SK-N-SH treated with all-trans-retinoic acid at 6 μM for 48 hours (cell line): ENCODE results near the gene VEPH1.

Experiments
- ATAC-seq: fragments of 200-7000 bp; cut with Tn5 transposase; 3 replicates; pipeline ENCODE4 v1.9.1; 2020; ENCODE audit warnings: mild to moderate bottlenecking, moderate library complexity
- ARNTL ChIP-seq: fragments of 450-650 bp; formaldehyde crosslinking; IDR thresholded peaks from 2 replicates; pipeline ENCODE4 v1.5.0; 2020; ENCODE audit warnings: low read depth, mild to moderate bottlenecking, moderate library complexity, borderline replicate concordance
- BACH2 ChIP-seq: fragments of 250-450 bp; sonication (Bioruptor Pico); IDR thresholded peaks from 2 replicates; pipeline ENCODE4 v1.9.0; 2021; ENCODE audit warnings: mild to moderate bottlenecking, borderline replicate concordance
- ESRRG ChIP-seq: fragments of 250-450 bp; sonication (Bioruptor Pico); IDR thresholded peaks from 2 replicates; pipeline ENCODE4 v1.6.1; 2021; ENCODE audit warnings: mild to moderate bottlenecking
- GLIS3 ChIP-seq: fragments of 250-450 bp; sonication (Bioruptor Pico); IDR thresholded peaks from 2 replicates; pipeline ENCODE4 v1.5.0; 2020; ENCODE audit warnings: mild to moderate bottlenecking, moderate library complexity
- ISL1 ChIP-seq: fragments of 250-450 bp; sonication (Bioruptor Pico); IDR thresholded peaks from 2 replicates; pipeline ENCODE4 v2.1.2; 2022; ENCODE audit warnings: mild to moderate bottlenecking, moderate library complexity
- OSR1 ChIP-seq: fragments of 250-450 bp; sonication (Bioruptor Pico); IDR thresholded peaks from 2 replicates; pipeline ENCODE4 v1.8.0; 2022; ENCODE audit warnings: moderate library complexity, mild to moderate bottlenecking, inconsistent platforms
- PPARA ChIP-seq: fragments of 250-450 bp; sonication (Bioruptor Pico); IDR thresholded peaks from 2 replicates; pipeline ENCODE4 v1.5.0; 2020; ENCODE audit warnings: mild to moderate bottlenecking, borderline replicate concordance
- RARB ChIP-seq: fragments of 250-450 bp; sonication (Bioruptor Pico); IDR thresholded peaks from 2 replicates; pipeline ENCODE4 v1.8.0; 2021; ENCODE audit warnings: mild to moderate bottlenecking, moderate library complexity
- SNAI2 ChIP-seq: fragments of 250-450 bp; sonication (Bioruptor Pico); IDR thresholded peaks from 2 replicates; pipeline ENCODE4 v1.5.0; 2020; ENCODE audit warnings: mild to moderate bottlenecking, moderate library complexity
- TCF4 ChIP-seq: fragments of 250-450 bp; sonication (Bioruptor Pico); IDR thresholded peaks from 2 replicates; pipeline ENCODE4 v1.8.0; 2021; ENCODE audit warnings: mild to moderate bottlenecking, moderate library complexity, borderline replicate concordance
- TOX ChIP-seq: fragments of 250-450 bp; sonication (Bioruptor Pico); IDR thresholded peaks from 2 replicates; pipeline ENCODE4 v1.8.0; 2021; ENCODE audit warnings: mild to moderate bottlenecking, moderate library complexity, borderline replicate concordance
- ZC3H10 ChIP-seq: fragments of 250-450 bp; sonication (Bioruptor Pico); IDR thresholded peaks from 2 replicates; pipeline ENCODE4 v1.5.1; 2021; ENCODE audit warnings: mild to moderate bottlenecking, moderate library complexity
- ZFP3 ChIP-seq: fragments of 250-450 bp; sonication (Bioruptor Pico); IDR thresholded peaks from 2 replicates; pipeline ENCODE4 v1.5.0; 2020; ENCODE audit warnings: mild to moderate bottlenecking, moderate library complexity
- ZFP30 ChIP-seq: fragments of 450-650 bp; formaldehyde crosslinking; IDR thresholded peaks from 2 replicates; pipeline ENCODE4 v1.5.0; 2022; ENCODE audit warnings: mild to moderate bottlenecking, moderate library complexity
- ZNF565 ChIP-seq: fragments of 450-650 bp; formaldehyde crosslinking; conservative IDR thresholded peaks from 2 replicates; pipeline ENCODE4 v1.5.0; 2020; ENCODE audit warnings: low read depth, mild to moderate bottlenecking, moderate library complexity
- ZNF70 ChIP-seq: fragments of 450-650 bp; formaldehyde crosslinking; IDR thresholded peaks from 2 replicates; pipeline ENCODE4 v1.5.0; 2020; ENCODE audit warnings: mild to moderate bottlenecking, moderate library complexity
- ZNF8 ChIP-seq: fragments of 450-650 bp; formaldehyde crosslinking; IDR thresholded peaks from 2 replicates; pipeline ENCODE4 v1.5.0; 2020; ENCODE audit warnings: mild to moderate bottlenecking, moderate library complexity
- TF ChIP-seq, protein P1 (sequence below): fragments of 250-450 bp; sonication (Bioruptor Pico); IDR thresholded peaks from 2 replicates; pipeline ENCODE4 v1.5.1; 2020; ENCODE audit warnings: low read depth, mild to moderate bottlenecking, moderate library complexity
- TF ChIP-seq, protein P2 (sequence below): fragments of 250-450 bp; sonication (Bioruptor Pico); IDR thresholded peaks from 2 replicates; pipeline ENCODE4 v1.5.0; 2020; ENCODE audit warnings: mild to moderate bottlenecking, moderate library complexity
- TF ChIP-seq, protein P3 (sequence below): fragments of 250-450 bp; sonication (Bioruptor Pico); IDR thresholded peaks from 2 replicates; pipeline ENCODE4 v1.8.0; 2021; ENCODE audit warnings: low read depth, mild to moderate bottlenecking, moderate library complexity, borderline replicate concordance
- TF ChIP-seq, protein P4 (sequence below): fragments of 250-450 bp; sonication (Bioruptor Pico); IDR thresholded peaks from 2 replicates; pipeline ENCODE4 v1.8.0; 2020; ENCODE audit warnings: mild to moderate bottlenecking, moderate library complexity, borderline replicate concordance

The VEPH1 gene

DNA sequence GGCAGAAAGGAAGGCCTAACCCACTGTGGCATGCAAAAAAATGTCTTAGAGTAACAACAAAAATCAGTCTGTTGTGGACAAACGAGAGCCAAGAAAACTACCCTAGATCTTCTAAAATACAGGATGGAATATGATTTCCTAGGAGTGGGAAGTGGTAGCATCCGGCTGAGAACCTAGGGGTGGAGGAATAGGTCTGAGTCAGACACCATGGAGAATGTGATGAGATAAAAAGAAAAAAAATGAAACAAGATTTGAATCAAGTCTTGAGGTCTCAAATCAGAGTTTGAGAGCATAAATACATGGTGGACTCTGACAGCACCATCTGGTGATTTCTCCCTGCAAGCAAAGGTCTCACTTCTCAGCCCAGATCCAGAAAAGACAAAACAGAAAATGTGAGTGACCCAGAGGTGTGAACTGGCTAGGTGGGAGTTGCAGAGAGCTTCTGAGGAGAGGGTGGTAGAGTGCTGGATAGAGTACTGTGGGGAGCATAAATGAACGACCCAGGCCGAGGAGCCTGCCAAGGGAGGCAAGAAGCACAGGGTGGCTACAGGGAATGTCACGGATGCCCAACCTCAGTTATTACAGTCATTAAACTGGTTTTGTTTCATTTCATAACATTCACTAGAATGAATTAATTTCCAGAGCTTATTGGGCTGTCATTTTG lies 27.6 kb upstream of the VEPH1 start:
- TF ChIP-seq, protein P1, sequence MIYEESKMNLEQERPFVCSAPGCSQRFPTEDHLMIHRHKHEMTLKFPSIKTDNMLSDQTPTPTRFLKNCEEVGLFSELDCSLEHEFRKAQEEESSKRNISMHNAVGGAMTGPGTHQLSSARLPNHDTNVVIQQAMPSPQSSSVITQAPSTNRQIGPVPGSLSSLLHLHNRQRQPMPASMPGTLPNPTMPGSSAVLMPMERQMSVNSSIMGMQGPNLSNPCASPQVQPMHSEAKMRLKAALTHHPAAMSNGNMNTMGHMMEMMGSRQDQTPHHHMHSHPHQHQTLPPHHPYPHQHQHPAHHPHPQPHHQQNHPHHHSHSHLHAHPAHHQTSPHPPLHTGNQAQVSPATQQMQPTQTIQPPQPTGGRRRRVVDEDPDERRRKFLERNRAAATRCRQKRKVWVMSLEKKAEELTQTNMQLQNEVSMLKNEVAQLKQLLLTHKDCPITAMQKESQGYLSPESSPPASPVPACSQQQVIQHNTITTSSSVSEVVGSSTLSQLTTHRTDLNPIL (CRISPR knock-in tag) = no peak
- TF ChIP-seq RARB (CRISPR knock-in tag) (no peak), TOX (CRISPR knock-in tag) (no peak), OSR1 (CRISPR knock-in tag) (no peak), ZFP30 (CRISPR knock-in tag) (no peak), ZNF8 (CRISPR knock-in tag) (no peak), BACH2 (CRISPR knock-in tag) (no peak), PPARA (no peak), ZC3H10 (CRISPR knock-in tag) (no peak), ESRRG (no peak), TCF4 (no peak), ISL1 (CRISPR knock-in tag) (no peak), ARNTL (CRISPR knock-in tag) (no peak), ZFP3 (CRISPR knock-in tag) (no peak), ZNF565 (CRISPR knock-in tag) (no peak), SNAI2 (CRISPR knock-in tag) (no peak), GLIS3 (CRISPR knock-in tag) (no peak)
- TF ChIP-seq, protein P2, sequence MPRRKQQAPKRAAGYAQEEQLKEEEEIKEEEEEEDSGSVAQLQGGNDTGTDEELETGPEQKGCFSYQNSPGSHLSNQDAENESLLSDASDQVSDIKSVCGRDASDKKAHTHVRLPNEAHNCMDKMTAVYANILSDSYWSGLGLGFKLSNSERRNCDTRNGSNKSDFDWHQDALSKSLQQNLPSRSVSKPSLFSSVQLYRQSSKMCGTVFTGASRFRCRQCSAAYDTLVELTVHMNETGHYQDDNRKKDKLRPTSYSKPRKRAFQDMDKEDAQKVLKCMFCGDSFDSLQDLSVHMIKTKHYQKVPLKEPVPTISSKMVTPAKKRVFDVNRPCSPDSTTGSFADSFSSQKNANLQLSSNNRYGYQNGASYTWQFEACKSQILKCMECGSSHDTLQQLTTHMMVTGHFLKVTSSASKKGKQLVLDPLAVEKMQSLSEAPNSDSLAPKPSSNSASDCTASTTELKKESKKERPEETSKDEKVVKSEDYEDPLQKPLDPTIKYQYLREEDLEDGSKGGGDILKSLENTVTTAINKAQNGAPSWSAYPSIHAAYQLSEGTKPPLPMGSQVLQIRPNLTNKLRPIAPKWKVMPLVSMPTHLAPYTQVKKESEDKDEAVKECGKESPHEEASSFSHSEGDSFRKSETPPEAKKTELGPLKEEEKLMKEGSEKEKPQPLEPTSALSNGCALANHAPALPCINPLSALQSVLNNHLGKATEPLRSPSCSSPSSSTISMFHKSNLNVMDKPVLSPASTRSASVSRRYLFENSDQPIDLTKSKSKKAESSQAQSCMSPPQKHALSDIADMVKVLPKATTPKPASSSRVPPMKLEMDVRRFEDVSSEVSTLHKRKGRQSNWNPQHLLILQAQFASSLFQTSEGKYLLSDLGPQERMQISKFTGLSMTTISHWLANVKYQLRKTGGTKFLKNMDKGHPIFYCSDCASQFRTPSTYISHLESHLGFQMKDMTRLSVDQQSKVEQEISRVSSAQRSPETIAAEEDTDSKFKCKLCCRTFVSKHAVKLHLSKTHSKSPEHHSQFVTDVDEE (CRISPR knock-in tag) = no peak
- TF ChIP-seq, protein P3, sequence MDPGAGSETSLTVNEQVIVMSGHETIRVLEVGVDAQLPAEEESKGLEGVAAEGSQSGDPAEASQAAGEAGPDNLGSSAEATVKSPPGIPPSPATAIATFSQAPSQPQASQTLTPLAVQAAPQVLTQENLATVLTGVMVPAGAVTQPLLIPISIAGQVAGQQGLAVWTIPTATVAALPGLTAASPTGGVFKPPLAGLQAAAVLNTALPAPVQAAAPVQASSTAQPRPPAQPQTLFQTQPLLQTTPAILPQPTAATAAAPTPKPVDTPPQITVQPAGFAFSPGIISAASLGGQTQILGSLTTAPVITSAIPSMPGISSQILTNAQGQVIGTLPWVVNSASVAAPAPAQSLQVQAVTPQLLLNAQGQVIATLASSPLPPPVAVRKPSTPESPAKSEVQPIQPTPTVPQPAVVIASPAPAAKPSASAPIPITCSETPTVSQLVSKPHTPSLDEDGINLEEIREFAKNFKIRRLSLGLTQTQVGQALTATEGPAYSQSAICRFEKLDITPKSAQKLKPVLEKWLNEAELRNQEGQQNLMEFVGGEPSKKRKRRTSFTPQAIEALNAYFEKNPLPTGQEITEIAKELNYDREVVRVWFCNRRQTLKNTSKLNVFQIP = no peak
- TF ChIP-seq, protein P4, sequence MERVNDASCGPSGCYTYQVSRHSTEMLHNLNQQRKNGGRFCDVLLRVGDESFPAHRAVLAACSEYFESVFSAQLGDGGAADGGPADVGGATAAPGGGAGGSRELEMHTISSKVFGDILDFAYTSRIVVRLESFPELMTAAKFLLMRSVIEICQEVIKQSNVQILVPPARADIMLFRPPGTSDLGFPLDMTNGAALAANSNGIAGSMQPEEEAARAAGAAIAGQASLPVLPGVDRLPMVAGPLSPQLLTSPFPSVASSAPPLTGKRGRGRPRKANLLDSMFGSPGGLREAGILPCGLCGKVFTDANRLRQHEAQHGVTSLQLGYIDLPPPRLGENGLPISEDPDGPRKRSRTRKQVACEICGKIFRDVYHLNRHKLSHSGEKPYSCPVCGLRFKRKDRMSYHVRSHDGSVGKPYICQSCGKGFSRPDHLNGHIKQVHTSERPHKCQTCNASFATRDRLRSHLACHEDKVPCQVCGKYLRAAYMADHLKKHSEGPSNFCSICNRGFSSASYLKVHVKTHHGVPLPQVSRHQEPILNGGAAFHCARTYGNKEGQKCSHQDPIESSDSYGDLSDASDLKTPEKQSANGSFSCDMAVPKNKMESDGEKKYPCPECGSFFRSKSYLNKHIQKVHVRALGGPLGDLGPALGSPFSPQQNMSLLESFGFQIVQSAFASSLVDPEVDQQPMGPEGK (CRISPR knock-in tag) = no peak
- no peak for ATAC-seq

DNA sequence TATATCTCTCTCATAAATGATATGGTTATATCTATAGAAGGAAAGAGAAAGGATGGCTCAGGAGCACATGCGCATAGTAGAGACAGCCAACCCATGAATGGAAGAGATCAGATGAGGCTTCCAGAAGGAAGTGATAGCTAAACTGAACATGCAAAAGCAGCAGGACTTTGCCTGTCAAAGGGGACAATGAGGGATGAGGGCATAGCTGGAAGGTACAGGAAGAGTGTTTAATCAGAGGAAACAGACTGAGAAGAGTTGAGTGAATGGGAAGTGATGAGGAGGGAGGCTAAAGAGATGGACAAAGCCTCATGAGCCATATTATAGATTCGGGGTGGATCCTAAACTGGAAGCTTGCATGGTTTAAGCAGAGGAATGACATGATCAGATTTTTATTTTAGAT lies 26.5 kb upstream of the VEPH1 start:
- TF ChIP-seq PPARA (no peak), ZNF8 (CRISPR knock-in tag) (no peak), SNAI2 (CRISPR knock-in tag) (no peak), BACH2 (CRISPR knock-in tag) (no peak), ZNF70 (CRISPR knock-in tag) (no peak), TCF4 (no peak), ZC3H10 (CRISPR knock-in tag) (no peak), OSR1 (CRISPR knock-in tag) (no peak)
- TF ChIP-seq, protein P4 (CRISPR knock-in tag) = no peak
- TF ChIP-seq, protein P3 = no peak
- ATAC-seq = no peak
